WTC11 (cell line): ENCODE measurements around the gene OR2D2. TPM values are rescaled to one million over a fixed set of nuclear protein-coding genes. Genes with fewer than 3 reads are reported as not detected.

Experiments
- ATAC-seq: fragments of 200-7000 bp; cut with Tn5 transposase; 2 replicates; pipeline ENCODE4 v1.10.0; 2021; ENCODE audit warnings: mild to moderate bottlenecking, moderate library complexity
- CTCF ChIA-PET: fragments of 300-600 bp; sonication (Branson Sonifier 250); formaldehyde crosslinking; loops from one replicate; lab custom pipeline; 2021; ENCODE audit warnings: antibody characterized with exemption; lab: Charles Lee
- POLR2A ChIA-PET: fragments of 350-600 bp; sonication (Branson Sonifier 250); formaldehyde crosslinking; loops from one replicate; lab custom pipeline; 2021; ENCODE audit warnings: antibody characterized with exemption; lab: Charles Lee
- DNase-seq: peaks from one replicate; pipeline ENCODE4 v3.0.0; 2021; ENCODE audit warnings: low spot score
- H3K27ac Mint-ChIP-seq: 2 replicates; pipeline ENCODE4 v1.8.0; 2021; ENCODE audit warnings: mixed read lengths
- H3K27me3 Mint-ChIP-seq: 2 replicates; pipeline ENCODE4 v1.8.0; 2021; ENCODE audit warnings: low read depth, mild to moderate bottlenecking, moderate library complexity, mixed read lengths
- H3K36me3 Mint-ChIP-seq: 2 replicates; pipeline ENCODE4 v1.8.0; 2021; ENCODE audit warnings: mixed read lengths
- H3K4me1 Mint-ChIP-seq: 2 replicates; pipeline ENCODE4 v1.8.0; 2022; ENCODE audit warnings: mixed read lengths
- H3K4me3 Mint-ChIP-seq: 2 replicates; pipeline ENCODE4 v1.8.0; 2021; ENCODE audit warnings: mild to moderate bottlenecking, moderate library complexity, mixed read lengths
- H3K9me3 Mint-ChIP-seq: 2 replicates; pipeline ENCODE4 v1.8.0; 2021; ENCODE audit warnings: mixed read lengths
- E2F5 ChIP-seq: sonication (generic); formaldehyde crosslinking; IDR thresholded peaks from 2 replicates; pipeline ENCODE4 v1.8.1; 2022; ENCODE audit warnings: mild to moderate bottlenecking, moderate library complexity, missing genetic modification reagents
- ERG ChIP-seq: fragments of 250-450 bp; sonication (Bioruptor Pico); IDR thresholded peaks from 2 replicates; pipeline ENCODE4 v1.8.0; 2021; ENCODE audit warnings: mild to moderate bottlenecking
- IRF2 ChIP-seq: sonication (generic); formaldehyde crosslinking; IDR thresholded peaks from 2 replicates; pipeline ENCODE4 v1.8.0; 2022; ENCODE audit warnings: low read depth, missing genetic modification reagents, borderline replicate concordance
- MXD4 ChIP-seq: fragments of 250-450 bp; sonication (Bioruptor Pico); IDR thresholded peaks from 2 replicates; pipeline ENCODE4 v1.8.0; 2021; ENCODE audit warnings: mild to moderate bottlenecking, moderate library complexity, borderline replicate concordance
- MYBL2 ChIP-seq: sonication (generic); formaldehyde crosslinking; IDR thresholded peaks from 2 replicates; pipeline ENCODE4 v1.8.1; 2023; ENCODE audit warnings: mild to moderate bottlenecking, moderate library complexity, missing genetic modification reagents
- OVOL2 ChIP-seq: fragments of 250-450 bp; sonication (Bioruptor Pico); IDR thresholded peaks from 2 replicates; pipeline ENCODE4 v1.9.0; 2021; ENCODE audit warnings: mild to moderate bottlenecking, borderline replicate concordance
- RELA ChIP-seq: sonication (generic); formaldehyde crosslinking; IDR thresholded peaks from 2 replicates; pipeline ENCODE4 v1.8.1; 2022; ENCODE audit warnings: missing genetic modification reagents, mild to moderate bottlenecking, borderline replicate concordance
- SP1 ChIP-seq: sonication (generic); formaldehyde crosslinking; conservative IDR thresholded peaks from 2 replicates; pipeline ENCODE4 v1.8.1; 2022; ENCODE audit warnings: missing genetic modification reagents
- STAT6 ChIP-seq: sonication (generic); formaldehyde crosslinking; conservative IDR thresholded peaks from 2 replicates; pipeline ENCODE4 v1.8.1; 2023; ENCODE audit warnings: mild to moderate bottlenecking, low read depth, missing genetic modification reagents, moderate library complexity
- TEAD1 ChIP-seq: sonication (generic); formaldehyde crosslinking; IDR thresholded peaks from 2 replicates; pipeline ENCODE4 v1.8.0; 2022; ENCODE audit warnings: mild to moderate bottlenecking, missing genetic modification reagents
- TEAD4 ChIP-seq: sonication (generic); formaldehyde crosslinking; IDR thresholded peaks from 2 replicates; pipeline ENCODE4 v1.8.0; 2022; ENCODE audit warnings: mild to moderate bottlenecking, missing genetic modification reagents
- ZMAT4 ChIP-seq: fragments of 250-450 bp; sonication (Bioruptor Pico); IDR thresholded peaks from 2 replicates; pipeline ENCODE4 v1.9.0; 2021; ENCODE audit warnings: mild to moderate bottlenecking
- ZNF263 ChIP-seq: sonication (generic); formaldehyde crosslinking; IDR thresholded peaks from 2 replicates; pipeline ENCODE4 v1.8.1; 2022; ENCODE audit warnings: low read depth, mild to moderate bottlenecking, moderate library complexity, missing genetic modification reagents
- ZNF396 ChIP-seq: fragments of 250-450 bp; sonication (Bioruptor Pico); IDR thresholded peaks from 2 replicates; pipeline ENCODE4 v1.8.0; 2021; ENCODE audit warnings: mild to moderate bottlenecking, moderate library complexity, borderline replicate concordance
- ZNF425 ChIP-seq: fragments of 250-450 bp; sonication (Bioruptor Pico); conservative IDR thresholded peaks from 2 replicates; pipeline ENCODE4 v1.9.0; 2021; ENCODE audit warnings: mild to moderate bottlenecking
- total RNA-seq: library from RNA; stranded (reverse); gene quantifications from 3 replicates; pipeline ENCODE4 v1.2.3, GENCODE V29; 2021
- TF ChIP-seq, protein P1 (sequence below): sonication (generic); formaldehyde crosslinking; IDR thresholded peaks from 2 replicates; pipeline ENCODE4 v1.8.0; 2022; ENCODE audit warnings: mild to moderate bottlenecking, missing genetic modification reagents
- TF ChIP-seq, protein P2 (sequence below): sonication (generic); formaldehyde crosslinking; IDR thresholded peaks from 2 replicates; pipeline ENCODE4 v1.8.1; 2022; ENCODE audit warnings: missing genetic modification reagents, borderline replicate concordance
- TF ChIP-seq, protein P3 (sequence below): sonication (generic); formaldehyde crosslinking; IDR thresholded peaks from 2 replicates; pipeline ENCODE4 v1.8.1; 2023; ENCODE audit warnings: mild to moderate bottlenecking, moderate library complexity, missing genetic modification reagents

The OR2D2 gene
- total RNA-seq, 1 experiment from 2014 or later = 0.26 TPM

DNA sequence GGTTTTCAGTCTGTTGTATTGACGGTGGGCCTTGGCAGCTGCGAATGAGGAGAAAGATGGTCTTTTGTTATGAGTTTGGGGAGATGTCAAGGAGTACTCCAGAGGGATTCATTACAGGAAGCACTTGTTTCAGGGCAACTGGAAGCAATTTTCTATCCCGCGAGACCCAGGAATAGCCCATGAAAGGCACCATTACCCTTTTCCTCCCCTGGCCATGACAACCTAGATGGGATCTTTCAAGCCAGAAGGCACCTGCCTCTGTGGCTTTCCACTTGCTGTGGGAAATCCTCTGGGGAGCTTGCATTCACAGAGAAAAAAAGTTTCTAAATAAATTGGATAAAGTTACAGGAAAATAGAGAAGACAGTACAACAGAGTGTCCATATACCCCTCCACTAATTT lies 36.6 kb upstream of the OR2D2 start (continued):
- TF ChIP-seq STAT6 (CRISPR knock-in tag) (no peak), ZMAT4 (CRISPR knock-in tag) (no peak), MXD4 (CRISPR knock-in tag) (no peak)
- TF ChIP-seq, all 79 proteins: peak for 0

GRCh38 chr11:6927030-6927617 lies 34.8 kb upstream of the OR2D2 start:
- no peaks in the 10 kb centered on the region for H3K9me3 Mint-ChIP-seq
- POLR2A ChIA-PET = no interaction called here
- ATAC-seq = no peak
- no peak for TF ChIP-seq IRF2
- no peak for TF ChIP-seq ZMAT4 (CRISPR knock-in tag)
- TF ChIP-seq TEAD4 = no peak
- TF ChIP-seq, protein P1, sequence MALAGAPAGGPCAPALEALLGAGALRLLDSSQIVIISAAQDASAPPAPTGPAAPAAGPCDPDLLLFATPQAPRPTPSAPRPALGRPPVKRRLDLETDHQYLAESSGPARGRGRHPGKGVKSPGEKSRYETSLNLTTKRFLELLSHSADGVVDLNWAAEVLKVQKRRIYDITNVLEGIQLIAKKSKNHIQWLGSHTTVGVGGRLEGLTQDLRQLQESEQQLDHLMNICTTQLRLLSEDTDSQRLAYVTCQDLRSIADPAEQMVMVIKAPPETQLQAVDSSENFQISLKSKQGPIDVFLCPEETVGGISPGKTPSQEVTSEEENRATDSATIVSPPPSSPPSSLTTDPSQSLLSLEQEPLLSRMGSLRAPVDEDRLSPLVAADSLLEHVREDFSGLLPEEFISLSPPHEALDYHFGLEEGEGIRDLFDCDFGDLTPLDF (CRISPR knock-in tag) = no peak
- TF ChIP-seq SP1 (CRISPR knock-in tag) = no peak
- TF ChIP-seq TEAD1 (CRISPR knock-in tag) = no peak
- no peak for TF ChIP-seq ZNF263 (CRISPR knock-in tag)
- no peak for TF ChIP-seq MXD4 (CRISPR knock-in tag)
- TF ChIP-seq RELA (CRISPR knock-in tag) = no peak
- no peak for TF ChIP-seq ZNF425 (CRISPR knock-in tag)
- TF ChIP-seq OVOL2 (CRISPR knock-in tag) = no peak
- TF ChIP-seq, protein P2, sequence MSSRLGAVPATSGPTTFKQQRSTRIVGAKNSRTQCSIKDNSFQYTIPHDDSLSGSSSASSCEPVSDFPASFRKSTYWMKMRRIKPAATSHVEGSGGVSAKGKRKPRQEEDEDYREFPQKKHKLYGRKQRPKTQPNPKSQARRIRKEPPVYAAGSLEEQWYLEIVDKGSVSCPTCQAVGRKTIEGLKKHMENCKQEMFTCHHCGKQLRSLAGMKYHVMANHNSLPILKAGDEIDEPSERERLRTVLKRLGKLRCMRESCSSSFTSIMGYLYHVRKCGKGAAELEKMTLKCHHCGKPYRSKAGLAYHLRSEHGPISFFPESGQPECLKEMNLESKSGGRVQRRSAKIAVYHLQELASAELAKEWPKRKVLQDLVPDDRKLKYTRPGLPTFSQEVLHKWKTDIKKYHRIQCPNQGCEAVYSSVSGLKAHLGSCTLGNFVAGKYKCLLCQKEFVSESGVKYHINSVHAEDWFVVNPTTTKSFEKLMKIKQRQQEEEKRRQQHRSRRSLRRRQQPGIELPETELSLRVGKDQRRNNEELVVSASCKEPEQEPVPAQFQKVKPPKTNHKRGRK (CRISPR knock-in tag) = no peak
- TF ChIP-seq MYBL2 (CRISPR knock-in tag) = no peak
- TF ChIP-seq, protein P3, sequence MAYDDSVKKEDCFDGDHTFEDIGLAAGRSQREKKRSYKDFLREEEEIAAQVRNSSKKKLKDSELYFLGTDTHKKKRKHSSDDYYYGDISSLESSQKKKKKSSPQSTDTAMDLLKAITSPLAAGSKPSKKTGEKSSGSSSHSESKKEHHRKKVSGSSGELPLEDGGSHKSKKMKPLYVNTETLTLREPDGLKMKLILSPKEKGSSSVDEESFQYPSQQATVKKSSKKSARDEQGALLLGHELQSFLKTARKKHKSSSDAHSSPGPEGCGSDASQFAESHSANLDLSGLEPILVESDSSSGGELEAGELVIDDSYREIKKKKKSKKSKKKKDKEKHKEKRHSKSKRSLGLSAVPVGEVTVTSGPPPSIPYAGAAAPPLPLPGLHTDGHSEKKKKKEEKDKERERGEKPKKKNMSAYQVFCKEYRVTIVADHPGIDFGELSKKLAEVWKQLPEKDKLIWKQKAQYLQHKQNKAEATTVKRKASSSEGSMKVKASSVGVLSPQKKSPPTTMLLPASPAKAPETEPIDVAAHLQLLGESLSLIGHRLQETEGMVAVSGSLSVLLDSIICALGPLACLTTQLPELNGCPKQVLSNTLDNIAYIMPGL = no peak
- TF ChIP-seq ZNF396 (CRISPR knock-in tag) = no peak
- no peak for TF ChIP-seq E2F5 (CRISPR knock-in tag)
- no peak for TF ChIP-seq ERG (CRISPR knock-in tag)

More at GRCh38 chr11:6927030-6927617, 34.8 kb upstream of the OR2D2 start:
- H3K4me3 Mint-ChIP-seq = peak overlapping the region; percentile 99
- peaks cover 36% of the 10 kb centered on the region for H3K4me1 Mint-ChIP-seq
- H3K27ac Mint-ChIP-seq = peak overlapping the region; percentile 80
- peaks cover 7% of the 10 kb centered on the region; the same call in 1 of the 2 replicates for H3K36me3 Mint-ChIP-seq
- no peaks in the 10 kb centered on the region; the same call in 1 of the 2 replicates for H3K27me3 Mint-ChIP-seq
- CTCF ChIA-PET = interaction anchor here (2.3 to 4.7 kb wide), 3 partner anchors 110 to 172 kb away, joined by 13 to 22 read pairs (median 14); no protein-coding TSS in a partner anchor
- no peak for DNase-seq
